ENCODE measurements around the gene GRIP2. TPM values are rescaled to one million over a fixed set of nuclear protein-coding genes. Genes with fewer than 3 reads are reported as not detected.

Gene GRIP2
- total RNA-seq, 2 donors from 2014 or later, result 0.10 TPM; not detected in 1

GRCh38 chr3:14531856-14532395 lies 8.2 kb downstream of the GRIP2 start:
- H3K4me3 Mint-ChIP-seq, result no peak overlapping the region
- DNase-seq, result no peak
- H3K27ac Mint-ChIP-seq, result no peak overlapping the region
- H3K36me3 Mint-ChIP-seq (ENCODE audit: low read depth), result no peaks in the 10 kb centered on the region
- peaks cover 30% of the 10 kb centered on the region for H3K27me3 Mint-ChIP-seq
- no peaks in the 10 kb centered on the region for H3K4me1 Mint-ChIP-seq
- ATAC-seq, result no peak
- no peaks in the 10 kb centered on the region for H3K9me3 ChIP-seq (ENCODE audit: control insufficient read depth, low read length, poor library complexity, severe bottlenecking)

- no peak overlapping the region for H3K27ac Mint-ChIP-seq
- H3K4me1 Mint-ChIP-seq, result peaks cover 5% of the 10 kb centered on the region
- H3K9me3 ChIP-seq (ENCODE audit: control insufficient read depth, low read length, poor library complexity, severe bottlenecking), result no peaks in the 10 kb centered on the region
- DNase-seq (no peak), ATAC-seq (no peak)
- no peak overlapping the region for H3K4me3 Mint-ChIP-seq
- H3K36me3 Mint-ChIP-seq (ENCODE audit: low read depth), result peaks cover 2% of the 10 kb centered on the region
- peaks cover 38% of the 10 kb centered on the region for H3K27me3 Mint-ChIP-seq
Observed at GRCh38 chr3:14528081-14528480, 12.1 kb downstream of the GRIP2 start.

GRCh38 chr3:14525685-14526631 lies 14.2 kb downstream of the GRIP2 start:
- Mint-ChIP-seq H3K4me1 (peaks cover 5% of the 10 kb centered on the region), H3K27me3 (peaks cover 33% of the 10 kb centered on the region), H3K4me3 (no peak overlapping the region), H3K27ac (no peak overlapping the region), H3K36me3 (ENCODE audit: low read depth) (peaks cover 6% of the 10 kb centered on the region)
- H3K9me3 ChIP-seq (ENCODE audit: control insufficient read depth, low read length, poor library complexity, severe bottlenecking), result no peaks in the 10 kb centered on the region
- no peak for DNase-seq
- no peak for ATAC-seq

GRCh38 chr3:14524920-14525660 lies 15.1 kb downstream of the GRIP2 start:
- no peaks in the 10 kb centered on the region for H3K9me3 ChIP-seq (ENCODE audit: control insufficient read depth, low read length, poor library complexity, severe bottlenecking)
- Mint-ChIP-seq H3K36me3 (ENCODE audit: low read depth) (peaks cover 8% of the 10 kb centered on the region), H3K4me1 (peaks cover 6% of the 10 kb centered on the region), H3K4me3 (no peak overlapping the region), H3K27ac (no peak overlapping the region), H3K27me3 (peaks cover 34% of the 10 kb centered on the region)
- no peak for DNase-seq
- no peak for ATAC-seq

- DNase-seq, result no peak
- Mint-ChIP-seq H3K27me3 (peaks cover 34% of the 10 kb centered on the region), H3K27ac (no peak overlapping the region), H3K4me3 (no peak overlapping the region), H3K4me1 (peaks cover 6% of the 10 kb centered on the region), H3K36me3 (ENCODE audit: low read depth) (peaks cover 8% of the 10 kb centered on the region)
- no peaks in the 10 kb centered on the region for H3K9me3 ChIP-seq (ENCODE audit: control insufficient read depth, low read length, poor library complexity, severe bottlenecking)
- no peak for ATAC-seq
Observed at GRCh38 chr3:14524311-14524711, 15.8 kb downstream of the GRIP2 start.

GRCh38 chr3:14523792-14524191 lies 16.4 kb downstream of the GRIP2 start:
- Mint-ChIP-seq H3K4me1 (peaks cover 6% of the 10 kb centered on the region), H3K27me3 (peaks cover 35% of the 10 kb centered on the region), H3K27ac (no peak overlapping the region), H3K36me3 (ENCODE audit: low read depth) (peaks cover 8% of the 10 kb centered on the region), H3K4me3 (no peak overlapping the region)
- ATAC-seq (no peak), DNase-seq (no peak)
- no peaks in the 10 kb centered on the region for H3K9me3 ChIP-seq (ENCODE audit: control insufficient read depth, low read length, poor library complexity, severe bottlenecking)

GRCh38 chr3:14522768-14523167 lies 17.4 kb downstream of the GRIP2 start:
- no peaks in the 10 kb centered on the region for H3K9me3 ChIP-seq (ENCODE audit: control insufficient read depth, low read length, poor library complexity, severe bottlenecking)
- DNase-seq, result no peak
- Mint-ChIP-seq H3K4me1 (peaks cover 6% of the 10 kb centered on the region), H3K27me3 (peaks cover 41% of the 10 kb centered on the region), H3K27ac (no peak overlapping the region), H3K36me3 (ENCODE audit: low read depth) (peaks cover 8% of the 10 kb centered on the region), H3K4me3 (no peak overlapping the region)
- no peak for ATAC-seq

- peaks cover 6% of the 10 kb centered on the region for H3K4me1 Mint-ChIP-seq
- ATAC-seq (no peak), DNase-seq (no peak)
- H3K4me3 Mint-ChIP-seq, result no peak overlapping the region
- no peak overlapping the region for H3K27ac Mint-ChIP-seq
- H3K9me3 ChIP-seq (ENCODE audit: control insufficient read depth, low read length, poor library complexity, severe bottlenecking), result no peaks in the 10 kb centered on the region
- peaks cover 45% of the 10 kb centered on the region for H3K27me3 Mint-ChIP-seq
- peaks cover 8% of the 10 kb centered on the region for H3K36me3 Mint-ChIP-seq (ENCODE audit: low read depth)
Observed at GRCh38 chr3:14522129-14522691, 17.9 kb downstream of the GRIP2 start.

- Mint-ChIP-seq H3K4me1 (peaks cover 6% of the 10 kb centered on the region), H3K4me3 (no peak overlapping the region), H3K27me3 (peaks cover 40% of the 10 kb centered on the region), H3K27ac (no peak overlapping the region), H3K36me3 (ENCODE audit: low read depth) (peaks cover 8% of the 10 kb centered on the region)
- no peaks in the 10 kb centered on the region for H3K9me3 ChIP-seq (ENCODE audit: control insufficient read depth, low read length, poor library complexity, severe bottlenecking)
- no peak for ATAC-seq
- DNase-seq, result no peak
Observed at GRCh38 chr3:14521611-14522010, 18.5 kb downstream of the GRIP2 start.

- ATAC-seq, result no peak
- DNase-seq, result no peak
- no peak overlapping the region for H3K4me3 Mint-ChIP-seq
- peaks cover 4% of the 10 kb centered on the region for H3K4me1 Mint-ChIP-seq
- no peaks in the 10 kb centered on the region for H3K9me3 ChIP-seq (ENCODE audit: control insufficient read depth, low read length, poor library complexity, severe bottlenecking)
- H3K27me3 Mint-ChIP-seq, result peaks cover 38% of the 10 kb centered on the region
- H3K27ac Mint-ChIP-seq, result no peak overlapping the region
- peaks cover 8% of the 10 kb centered on the region for H3K36me3 Mint-ChIP-seq (ENCODE audit: low read depth)
Observed at GRCh38 chr3:14520967-14521366, 19.2 kb downstream of the GRIP2 start.

GRCh38 chr3:14520149-14520548 lies 20.0 kb downstream of the GRIP2 start:
- Mint-ChIP-seq H3K36me3 (ENCODE audit: low read depth) (peaks cover 8% of the 10 kb centered on the region), H3K27ac (no peak overlapping the region), H3K27me3 (peaks cover 38% of the 10 kb centered on the region), H3K4me1 (peaks cover 4% of the 10 kb centered on the region), H3K4me3 (no peak overlapping the region)
- ATAC-seq, result no peak
- H3K9me3 ChIP-seq (ENCODE audit: control insufficient read depth, low read length, poor library complexity, severe bottlenecking), result no peaks in the 10 kb centered on the region
- no peak for DNase-seq

GRCh38 chr3:14519406-14519805 lies 20.7 kb downstream of the GRIP2 start:
- DNase-seq (no peak), ATAC-seq (no peak)
- Mint-ChIP-seq H3K4me1 (peaks cover 4% of the 10 kb centered on the region), H3K27ac (no peak overlapping the region), H3K36me3 (ENCODE audit: low read depth) (peaks cover 8% of the 10 kb centered on the region), H3K27me3 (peaks cover 38% of the 10 kb centered on the region), H3K4me3 (no peak overlapping the region)
- no peaks in the 10 kb centered on the region for H3K9me3 ChIP-seq (ENCODE audit: control insufficient read depth, low read length, poor library complexity, severe bottlenecking)

GRCh38 chr3:14518893-14519292 lies 21.2 kb downstream of the GRIP2 start:
- no peak for ATAC-seq
- DNase-seq, result no peak
- Mint-ChIP-seq H3K27ac (no peak overlapping the region), H3K27me3 (peaks cover 38% of the 10 kb centered on the region), H3K4me3 (no peak overlapping the region), H3K4me1 (peaks cover 4% of the 10 kb centered on the region), H3K36me3 (ENCODE audit: low read depth) (peaks cover 8% of the 10 kb centered on the region)
- no peaks in the 10 kb centered on the region for H3K9me3 ChIP-seq (ENCODE audit: control insufficient read depth, low read length, poor library complexity, severe bottlenecking)

All from T-helper 17 cell (primary cell).